ENCODE measurements around the gene CDK19. TPM values are rescaled to one million over a fixed set of nuclear protein-coding genes. Genes with fewer than 3 reads are reported as not detected.

The CDK19 gene
- total and polyA plus RNA-seq, 10 of the 15 experiments (the other 5 are each of a cell fraction or from before 2014, with no cell fraction given), result 4.6 to 21.4 (median 12.4) TPM

GRCh38 chr6:110858016-110858415 lies 42.7 kb upstream of the CDK19 start:
- ChIA-PET POLR2A (no interaction called here), RAD21 (ENCODE audit: unreplicated experiment) (interaction anchor here (1.2 kb wide), 1 partner anchor 9 kb away, joined by 4 read pairs; no protein-coding TSS in a partner anchor)

More at GRCh38 chr6:110858016-110858415, 42.7 kb upstream of the CDK19 start:
- Histone ChIP-seq H3K4me2 (ENCODE audit: control insufficient read depth, insufficient read depth) (no peak overlapping the region), H3K79me2 (ENCODE audit: control insufficient read depth, insufficient read depth, low read length) (no peaks in the 10 kb centered on the region), H4K20me1 (ENCODE audit: control insufficient read depth, insufficient read depth) (no peaks in the 10 kb centered on the region), H3K9ac (ENCODE audit: control insufficient read depth, insufficient read depth, low read length) (no peak overlapping the region), H3K4me1 (ENCODE audit: control insufficient read depth, insufficient read depth, low read length) (peaks cover 8% of the 10 kb centered on the region), H2AFZ (ENCODE audit: control insufficient read depth, low read depth, low read length) (no peak overlapping the region), H3K27ac (ENCODE audit: control insufficient read depth, insufficient read depth) (no peak overlapping the region), H3K36me3 (ENCODE audit: control insufficient read depth in 2 of 2, insufficient read depth in 2 of 2, low read length in 1 of 2) (no peaks in the 10 kb centered on the region), H3K4me3 (no peak overlapping the region), H3K27me3 (replicated peaks in 1 of 2; ENCODE audit: control insufficient read depth in 2 of 2, insufficient read depth in 2 of 2, low read length in 1 of 2) (no peaks in the 10 kb centered on the region), H3K9me3 (replicated peaks; ENCODE audit: control insufficient read depth, insufficient read depth, low read length) (no peaks in the 10 kb centered on the region; the same call in 2 of the 3 replicates)
- TF ChIP-seq ZNF384 (IDR thresholded peaks at IDR 0.05; ENCODE audit: borderline replicate concordance, low read depth, low read length), result no peak
- no peak for TF ChIP-seq EP300 (IDR thresholded peaks at IDR 0.05; ENCODE audit: borderline replicate concordance in 1 of 2, control insufficient read depth in 1 of 2, low read depth in 2 of 2, low read length in 2 of 2)
- no peak for TF ChIP-seq CTCF (IDR thresholded peaks at IDR 0.05 in 2 of 3, conservative IDR thresholded peaks at IDR 0.05 in 1 of 3; ENCODE audit: control insufficient read depth in 2 of 3, extremely low read depth in 1 of 3, insufficient read depth in 1 of 3, low read depth in 3 of 3, low read length in 3 of 3)
- no peak for TF ChIP-seq RELB (IDR thresholded peaks at IDR 0.05; ENCODE audit: low read depth)
- 97% methylated on average over 21 of the region's 21 CpGs for WGBS (ENCODE audit: insufficient coverage, insufficient replicate concordance, low lambda C conversion rate, missing lambda C conversion rate)
- ATAC-seq (no peak), DNase-seq (ENCODE audit: low read depth, low spot score) (no peak), FAIRE-seq (no peak)
- BruUV-seq (replicated peaks), result no TSS peak
- intact Hi-C loops (cut with micrococcal nuclease; ENCODE audit: unreplicated experiment), result no loop called here
- ChIA-PET CTCF (interaction anchor here (0.8 to 1.0 kb wide), 2 partner anchors 21 to 33 kb away, joined by 3 read pairs; no protein-coding TSS in a partner anchor), SMC1A (ENCODE audit: uncharacterized antibody, unreplicated experiment) (no interaction called here)
- in situ Hi-C loops (cut with MboI), result no loop called here

All from GM12878 (cell line).